GM21737 (cell line): Measurements from ENCODE around the gene BAHCC1.
"Not testable (repeated sequence)": the region's sequence is repeated elsewhere in the genome, so short reads cannot be mapped to it uniquely, and the experiment has no call there.

ENCODE experiments used
- ATAC-seq: cut with Tn5 transposase; IDR thresholded peaks from one replicate; pipeline ENCODE4 v1.9.1; 2021; ENCODE audit warnings: mild to moderate bottlenecking, moderate library complexity; ENCODE audit not compliant: unreplicated experiment

The BAHCC1 gene

GRCh38 chr17:81394921-81395599, at the start of gene BAHCC1:
Gene BAHCC1 (plus strand): TSS chr17:81395457. CDS start chr17:81399740, 4,283 bp downstream.
- no peak for ATAC-seq

GRCh38 chr17:81346090-81346907, 49.0 kb upstream of the BAHCC1 start:
- peak; percentile 82 for ATAC-seq

- no peak for ATAC-seq
Observed at GRCh38 chr17:81346908-81347349, 48.3 kb upstream of the BAHCC1 start.

- ATAC-seq: no peak
Observed at GRCh38 chr17:81347437-81347836, 47.8 kb upstream of the BAHCC1 start.

GRCh38 chr17:81348097-81349055, 46.9 kb upstream of the BAHCC1 start:
- no peak for ATAC-seq

DNA sequence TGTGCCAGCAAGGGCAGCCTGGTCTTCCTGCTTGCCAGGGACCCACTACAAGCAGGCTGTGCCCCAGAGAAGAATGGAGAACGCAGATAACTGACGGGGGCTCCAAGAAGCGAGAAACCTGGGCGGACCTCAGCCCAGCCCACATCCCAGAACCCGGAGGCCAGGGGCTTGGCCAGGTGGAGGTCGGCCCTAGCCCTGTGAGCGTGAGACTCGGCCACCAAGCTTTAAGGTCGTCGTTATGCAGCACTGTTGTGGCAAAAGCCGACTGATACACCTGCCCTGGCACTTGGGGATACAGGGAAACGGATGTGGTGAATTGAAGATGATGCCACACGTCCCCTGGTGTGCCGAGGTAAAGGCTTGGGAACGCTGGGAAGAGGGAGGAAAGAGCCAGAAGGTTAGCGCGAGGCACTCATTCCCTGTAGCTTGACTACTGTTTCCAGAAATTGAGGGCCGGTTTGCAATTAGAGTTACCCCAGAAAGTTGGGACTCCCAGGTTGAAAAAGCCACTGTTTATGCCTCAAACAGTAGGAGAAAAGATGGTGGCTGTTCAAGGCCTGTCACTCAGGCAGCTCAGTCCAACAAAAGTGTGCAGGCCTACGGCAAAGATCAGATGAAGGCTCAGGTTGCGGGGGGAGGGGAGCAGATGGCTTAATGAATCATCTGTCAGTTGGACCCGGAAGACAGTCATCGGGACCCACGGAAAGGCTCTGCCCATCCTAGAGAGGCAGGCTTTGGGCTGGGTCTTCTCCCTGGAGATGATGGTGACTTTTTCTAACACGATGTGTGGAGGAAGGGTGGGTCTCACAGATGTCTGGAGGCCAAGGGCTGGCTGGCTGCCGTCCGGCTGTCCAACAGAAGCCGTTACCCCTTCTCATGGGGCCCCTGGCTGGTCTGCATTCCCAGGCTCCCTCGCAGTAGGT, 45.6 kb upstream of the BAHCC1 start:
- ATAC-seq: no peak

DNA sequence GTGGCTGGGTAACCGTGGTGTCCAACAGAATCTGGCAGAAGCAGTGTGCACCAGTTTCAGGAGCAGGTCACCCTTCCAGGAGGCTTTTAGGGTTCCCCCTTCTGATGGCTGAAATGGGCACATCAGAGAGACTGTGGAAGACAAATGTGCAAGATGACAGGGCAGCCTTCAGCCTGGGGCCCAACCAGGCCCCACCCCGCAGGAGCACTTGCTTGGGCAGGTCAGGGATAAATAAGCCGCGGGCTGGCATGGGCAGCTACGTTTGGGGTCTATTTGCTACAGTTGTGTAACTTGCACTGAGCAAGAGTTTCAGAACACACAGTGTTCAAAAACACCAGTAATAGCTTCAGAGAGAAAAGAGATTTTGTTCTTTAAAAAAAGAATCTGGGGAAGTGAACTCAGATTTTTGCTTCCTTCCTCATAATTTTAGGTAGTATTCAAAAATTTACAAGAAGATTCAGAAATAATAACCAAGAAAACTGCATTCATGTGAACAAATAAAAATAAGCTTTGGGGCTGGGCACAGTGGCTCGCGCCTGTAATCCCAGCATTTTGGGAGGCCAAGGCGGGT, 44.9 kb upstream of the BAHCC1 start:
- ATAC-seq: no peak

DNA sequence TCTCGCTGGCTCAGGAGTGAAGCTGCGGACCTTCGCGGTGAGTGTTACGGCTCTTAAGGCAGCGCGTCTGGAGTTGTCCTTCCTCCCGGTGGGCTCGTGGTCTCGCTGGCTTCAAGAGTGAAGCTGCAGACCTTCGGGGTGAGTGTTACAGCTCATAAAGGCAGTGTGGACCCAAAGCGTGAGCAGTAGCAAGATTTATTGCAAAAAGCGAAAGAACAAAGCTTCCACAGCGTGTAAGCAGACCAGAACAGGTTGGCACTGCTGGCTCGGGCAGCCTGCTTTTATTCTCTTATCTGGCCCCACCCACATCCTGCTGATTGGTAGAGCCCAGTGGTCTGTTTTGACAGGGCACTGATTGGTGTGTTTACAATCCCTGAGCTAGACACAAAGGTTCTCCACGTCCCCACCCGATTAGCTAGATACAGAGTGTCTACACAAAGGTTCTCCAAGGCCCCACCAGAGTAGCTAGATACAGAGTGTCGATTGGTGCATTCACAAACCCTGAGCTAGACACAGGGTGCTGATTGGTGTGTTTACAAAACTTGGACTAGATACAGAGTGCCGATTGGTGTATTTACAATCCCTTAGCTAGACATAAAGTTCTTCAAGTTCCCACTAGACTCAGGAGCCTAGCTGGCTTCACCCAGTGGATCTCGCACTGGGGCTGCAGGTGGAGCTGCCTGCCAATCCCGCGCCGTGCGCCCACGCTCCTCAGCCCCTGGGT, 43.8 kb upstream of the BAHCC1 start:
- not testable (repeated sequence) for ATAC-seq

DNA sequence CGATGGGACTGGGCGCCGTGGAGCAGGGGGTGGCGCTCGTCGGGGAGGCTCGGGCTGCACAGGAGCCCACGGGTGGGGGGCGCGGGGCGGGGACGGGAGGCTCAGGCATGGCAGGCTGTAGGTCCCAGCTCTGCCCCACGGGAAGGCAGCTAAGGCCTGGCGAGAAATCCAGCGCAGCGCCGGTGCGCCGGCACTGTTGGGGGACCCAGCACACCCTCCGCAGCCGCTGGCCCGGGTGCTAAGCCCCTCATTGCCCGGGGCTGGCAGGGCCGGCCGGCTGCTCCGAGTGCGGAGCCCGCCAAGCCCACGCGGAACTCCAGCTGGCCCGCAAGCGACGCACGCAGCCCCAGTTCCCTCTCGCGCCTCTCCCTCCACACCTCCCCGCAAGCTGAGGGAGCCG, 43.2 kb upstream of the BAHCC1 start:
- not testable (repeated sequence) for ATAC-seq

DNA sequence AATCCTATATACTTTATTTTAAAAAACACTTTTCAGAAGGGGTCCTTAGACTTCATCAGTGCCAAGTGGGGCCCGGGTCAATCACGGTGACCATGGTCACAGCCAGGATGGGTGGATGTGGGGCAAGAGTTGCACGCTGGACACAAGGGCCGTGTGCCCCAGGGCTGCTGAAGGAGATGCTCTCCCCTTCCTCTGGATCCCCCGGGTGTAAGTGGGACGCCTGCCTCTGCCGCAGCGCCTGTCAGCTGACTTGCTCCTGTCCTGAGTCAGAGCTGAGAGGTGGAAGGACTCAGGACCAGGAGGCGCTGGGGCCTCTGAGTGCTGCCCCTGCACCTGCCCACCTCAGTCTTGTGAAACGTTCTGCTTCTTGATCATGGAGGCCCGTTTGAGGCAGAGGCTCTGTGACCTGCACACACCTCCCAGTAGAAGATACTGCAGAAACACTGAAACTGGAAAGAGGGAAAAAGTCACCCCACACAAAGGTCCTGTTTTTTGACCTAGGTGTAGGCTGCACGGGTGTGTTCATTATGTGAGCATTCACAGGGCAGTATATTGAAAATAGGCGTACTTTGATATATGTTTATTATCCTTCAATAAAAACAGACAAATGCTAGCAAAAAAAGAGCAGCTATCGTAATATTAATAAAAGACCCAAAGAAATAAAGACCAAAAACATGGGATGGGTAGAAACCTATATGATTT, 40.9 kb upstream of the BAHCC1 start:
- ATAC-seq: no peak

DNA sequence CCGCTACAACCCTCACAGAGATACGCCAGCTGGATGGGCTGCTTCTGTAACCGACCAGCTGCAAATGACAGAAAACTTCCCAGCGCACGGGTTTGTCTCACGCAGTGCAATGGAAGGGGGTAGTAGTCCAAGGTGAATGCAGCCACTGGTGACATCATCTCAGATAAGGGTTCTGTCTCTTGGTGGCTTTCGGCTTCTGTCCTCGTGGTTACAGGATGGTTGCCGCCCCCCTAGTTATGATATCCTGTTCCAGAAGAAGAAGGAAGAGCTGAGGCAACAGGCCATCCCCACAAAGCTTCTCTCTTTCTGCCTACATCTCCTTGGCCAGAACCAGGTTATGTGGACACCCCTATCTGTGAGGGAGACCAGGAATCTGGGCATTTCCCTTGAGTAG, 40.3 kb upstream of the BAHCC1 start:
- ATAC-seq: no peak

GRCh38 chr17:81359218-81359617, 36.0 kb upstream of the BAHCC1 start:
- no peak for ATAC-seq

DNA sequence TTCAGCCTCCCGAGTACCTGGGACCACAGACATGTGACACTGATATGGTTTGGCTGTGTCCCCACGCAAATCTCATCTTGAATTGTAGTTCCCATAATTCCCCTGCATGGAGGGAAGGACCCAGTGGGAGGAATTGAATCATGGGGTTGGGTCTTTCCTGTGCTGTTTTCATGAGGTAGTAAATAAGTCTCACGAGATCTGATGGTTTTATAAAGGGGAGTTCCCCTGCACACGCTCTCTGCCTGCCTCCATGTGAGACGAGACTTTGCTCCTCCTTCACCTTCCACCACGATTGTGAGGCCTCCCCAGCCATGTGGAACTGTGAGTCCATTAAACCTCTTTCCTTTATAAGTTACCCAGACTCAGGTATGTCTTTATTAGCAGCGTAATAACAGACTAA, 33.3 kb upstream of the BAHCC1 start:
- ATAC-seq: not testable (repeated sequence)

DNA sequence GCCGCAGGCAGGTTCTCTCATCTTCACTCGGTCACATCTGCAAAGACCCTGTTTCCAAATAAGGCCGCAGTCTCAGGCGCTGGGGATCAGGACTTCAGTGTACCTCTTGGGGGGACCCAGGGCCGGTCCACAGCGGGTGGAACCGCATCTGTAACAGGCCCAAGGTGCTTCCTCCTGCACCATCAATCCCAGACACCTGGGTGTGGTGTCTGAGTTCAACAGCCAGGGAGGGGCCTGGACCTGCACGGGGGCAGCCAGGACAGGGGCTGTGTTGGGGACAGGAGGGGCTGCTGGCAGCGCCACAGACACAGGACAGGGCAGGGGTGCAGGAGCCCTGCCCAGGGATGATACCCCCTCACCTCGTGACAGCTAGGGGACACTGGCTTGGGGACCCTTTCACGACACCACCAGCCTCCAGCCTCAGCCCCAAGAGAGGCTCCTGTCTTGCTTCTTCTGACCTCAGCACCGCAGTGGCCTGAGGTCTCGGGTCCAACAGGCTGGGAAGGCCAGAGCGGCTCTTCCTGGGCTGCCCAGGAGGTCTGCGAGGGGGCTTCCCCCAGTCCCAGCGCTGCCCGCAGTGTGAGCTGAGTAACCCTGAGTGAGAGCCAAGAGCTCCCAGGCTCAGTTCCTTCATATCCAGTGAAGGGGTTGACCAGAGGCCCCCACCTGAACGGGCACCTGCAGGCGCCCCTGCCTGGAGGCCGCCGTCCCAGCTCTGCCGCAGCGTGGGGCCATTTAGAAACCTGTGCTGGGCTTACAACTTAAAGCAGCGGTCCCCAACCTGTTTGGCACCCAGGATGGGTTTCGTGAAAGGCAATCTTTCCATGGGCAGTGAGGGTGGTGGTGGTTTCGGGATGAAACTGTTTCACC, 30.7 kb upstream of the BAHCC1 start:
- no peak for ATAC-seq

DNA sequence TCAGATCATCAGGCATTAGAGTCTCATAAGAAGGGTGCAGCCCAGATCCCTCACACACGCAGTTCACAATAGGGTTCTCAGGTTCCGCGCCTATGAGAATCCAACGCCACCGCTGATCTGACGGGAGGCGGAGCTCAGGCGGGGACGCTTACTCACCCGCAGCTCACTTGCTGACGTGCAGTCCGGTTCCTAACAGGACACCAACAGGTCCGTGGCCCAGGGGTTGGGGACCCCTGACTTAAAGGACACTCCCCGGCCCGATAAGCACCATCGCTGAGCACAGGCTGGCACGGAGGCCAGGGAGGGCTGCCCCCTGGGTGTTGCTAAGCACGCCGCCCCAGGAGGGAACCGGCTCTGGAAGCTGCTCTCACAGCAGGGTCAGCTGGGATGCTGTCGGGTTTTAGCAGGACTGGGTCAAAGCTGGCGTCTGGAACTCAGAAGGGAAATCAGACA, 30.1 kb upstream of the BAHCC1 start:
- no peak for ATAC-seq

DNA sequence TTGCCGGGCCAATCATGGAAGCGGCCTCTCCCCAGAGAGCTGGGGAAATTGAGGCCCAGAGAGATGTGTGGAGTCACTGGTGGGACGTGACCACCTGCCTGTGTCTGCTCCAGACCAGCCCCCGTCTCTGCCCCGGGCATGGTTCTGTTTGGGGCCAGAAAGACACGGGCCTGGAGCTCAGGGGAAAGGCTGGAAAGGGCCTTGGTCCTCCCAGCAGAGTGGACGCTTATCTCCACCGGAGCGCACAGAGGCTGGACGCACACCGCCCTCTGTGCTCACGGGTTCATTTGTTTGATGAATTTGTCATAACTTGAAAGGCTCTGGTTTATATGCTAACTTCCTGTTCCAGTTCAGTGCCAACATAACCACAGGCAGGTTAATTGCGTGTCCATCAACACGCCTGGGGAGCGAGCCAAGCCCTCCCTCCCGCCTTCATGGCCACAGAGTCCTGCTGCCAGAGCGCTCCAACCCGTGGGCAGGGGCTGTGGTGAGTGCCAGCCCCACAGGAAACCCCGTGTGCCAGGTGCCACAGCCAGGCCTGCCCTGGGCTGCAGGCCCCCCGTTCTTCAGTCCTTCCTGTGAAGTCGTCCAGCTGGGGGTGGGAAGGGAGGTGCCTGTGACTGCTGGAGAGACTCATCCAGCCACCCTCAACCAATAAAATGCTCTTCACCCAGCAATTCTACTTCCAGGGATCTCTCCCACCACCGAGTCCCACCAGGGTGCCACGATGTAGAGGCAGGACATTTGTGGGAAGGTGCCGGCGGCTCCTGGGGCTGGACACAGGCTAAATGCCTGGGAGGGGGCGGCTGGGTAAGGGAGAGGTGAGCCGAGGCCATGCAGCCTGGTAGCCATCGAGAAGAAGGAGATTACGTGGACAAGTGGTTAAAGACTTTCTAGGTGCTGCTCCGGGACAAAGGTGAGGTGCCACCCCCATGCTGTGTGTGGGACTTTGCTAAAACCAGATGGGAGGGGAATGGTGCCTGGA, 29.4 kb upstream of the BAHCC1 start:
- no peak for ATAC-seq
